Body of pancreas (tissue), 4 donors: ENCODE measurements around the gene ACTL6B.
A peak's percentile ranks its signal among the peaks of the same experiment; 100 is the strongest.

Experiments
- CTCF ChIP-seq, 7 experiments: fragments of 450-650 bp in 4 of 7; fragments of 200-600 bp in 3 of 7; sonication (generic) in 3 of 7; IDR thresholded peaks; one replicate each; pipeline ENCODE4 v1.5.1; 2016 to 2019; ENCODE audit warnings: antibody characterized with exemption in 7 of 7
- POLR2A ChIP-seq, 3 donors: fragments of 450-650 bp; IDR thresholded peaks; one replicate each; pipeline ENCODE4 v1.6.1; 2016; ENCODE audit warnings: antibody characterized with exemption in 3 of 3, mild to moderate bottlenecking in 2 of 3

GRCh38 chr7:100691676-100692577 is 35.7 kb upstream of the ACTL6B start:
- TF ChIP-seq CTCF (IDR thresholded peaks at IDR 0.05) (peak; percentile 82 to 94 (median 87)), POLR2A (IDR thresholded peaks at IDR 0.05) (no peak)
